Subcutaneous adipose tissue (tissue), 4 donors: ENCODE data around the gene CNKSR3. TPM values are rescaled to one million over a fixed set of nuclear protein-coding genes. Genes with fewer than 3 reads are reported as not detected.

Source experiments
- CTCF ChIP-seq: fragments of 450-650 bp; IDR thresholded peaks from one replicate; pipeline ENCODE4 v1.5.1; 2016; ENCODE audit warnings: low read depth, mild to moderate bottlenecking, control low read depth, antibody characterized with exemption, moderate library complexity
- total RNA-seq, 4 donors: library from RNA; depleted of rRNA; stranded (reverse); fragments of >200 nt; gene quantifications; one replicate each; pipeline ENCODE4 v1.1.0, GENCODE V29; 2016

The CNKSR3 gene
- total RNA-seq, 4 donors from 2014 or later = 2.4 to 5.5 (median 3.3) TPM

GRCh38 chr6:154447954-154448353 is 62.5 kb downstream of the CNKSR3 start:
- no peak for TF ChIP-seq CTCF

- no peak for TF ChIP-seq CTCF
Measured at GRCh38 chr6:154446984-154447383, 63.5 kb downstream of the CNKSR3 start.

- TF ChIP-seq CTCF = no peak
Measured at GRCh38 chr6:154445417-154445816, 65.1 kb downstream of the CNKSR3 start.

GRCh38 chr6:154441995-154442310 is 68.5 kb downstream of the CNKSR3 start:
- TF ChIP-seq CTCF = no peak

- TF ChIP-seq CTCF = no peak
Measured at GRCh38 chr6:154440422-154441043, 70.0 kb downstream of the CNKSR3 start.

- TF ChIP-seq CTCF = no peak
Measured at GRCh38 chr6:154440022-154440421, 70.5 kb downstream of the CNKSR3 start.

GRCh38 chr6:154438882-154439415 is 71.5 kb downstream of the CNKSR3 start:
- TF ChIP-seq CTCF = no peak
